Panc1 (cell line): Measurements from ENCODE around the gene DTD1. TPM values are rescaled to one million over a fixed set of nuclear protein-coding genes. Genes with fewer than 3 reads are reported as not detected.

ENCODE experiments used
- ATAC-seq: fragments of 200-7000 bp; cut with Tn5 transposase; 2 replicates; pipeline ENCODE4 v1.9.1; 2020; ENCODE audit warnings: mild to moderate bottlenecking, moderate library complexity
- BruUV-seq: library from RNA; stranded (reverse); fragments of 400-500 nt; replicated peaks from 2 replicates; lab custom pipeline; 2021; lab: Mats Ljungman, UMichigan
- CTCF ChIA-PET: fragments of 300-600 bp; sonication (Branson Sonifier 250); formaldehyde crosslinking; loops from one replicate; lab custom pipeline; 2022; ENCODE audit warnings: antibody characterized with exemption; lab: Charles Lee
- POLR2A ChIA-PET: fragments of 300-600 bp; sonication (Branson Sonifier 250); formaldehyde crosslinking; loops from one replicate; lab custom pipeline; 2022; ENCODE audit warnings: antibody characterized with exemption; lab: Charles Lee
- DNase-seq: peaks from one replicate; pipeline ENCODE4 v3.0.0-alpha.2; 2010; ENCODE audit warnings: low read depth, low spot score
- H3K27ac ChIP-seq: 2 replicates; pipeline ENCODE4 v1.5.1; 2011; ENCODE audit warnings: mild to moderate bottlenecking, low read length, inconsistent platforms
- H3K27me3 ChIP-seq: fragments of 200-500 bp; sonication (Bioruptor generic); 2 replicates; pipeline ENCODE4 v1.6.0; 2014; ENCODE audit warnings: low read length, inconsistent platforms; ENCODE audit not compliant: control insufficient read depth, insufficient read depth
- H3K36me3 ChIP-seq: fragments of 200-500 bp; sonication (Bioruptor generic); 2 replicates; pipeline ENCODE4 v1.5.1; 2014; ENCODE audit warnings: inconsistent platforms, mild to moderate bottlenecking, low read length, moderate library complexity; ENCODE audit not compliant: control insufficient read depth, insufficient read depth
- H3K4me1 ChIP-seq: 2 replicates; pipeline ENCODE4 v1.5.1; 2011; ENCODE audit warnings: inconsistent platforms, mild to moderate bottlenecking, low read length, moderate library complexity; ENCODE audit not compliant: control insufficient read depth, insufficient read depth
- H3K4me3 ChIP-seq, 2 experiments: 2 replicates each; pipeline ENCODE4 v1.5.1; 2011 to 2012; ENCODE audit warnings: low read depth in 2 of 2, low read length in 2 of 2, mild to moderate bottlenecking in 2 of 2, inconsistent platforms in 1 of 2, moderate library complexity in 1 of 2
- H3K9me3 ChIP-seq: fragments of 200-500 bp; sonication (Bioruptor generic); 2 replicates; pipeline ENCODE4 v1.5.1; 2014; ENCODE audit warnings: low read depth, mild to moderate bottlenecking, inconsistent platforms, low read length, moderate library complexity; ENCODE audit not compliant: control insufficient read depth, insufficient read depth
- CTCF ChIP-seq: fragments of 450-650 bp; IDR thresholded peaks from 2 replicates; pipeline ENCODE4 v1.5.1; 2017; ENCODE audit warnings: mild to moderate bottlenecking
- POLR2AphosphoS5 ChIP-seq: IDR thresholded peaks from 2 replicates; pipeline ENCODE4 v1.6.1; 2012; ENCODE audit warnings: mild to moderate bottlenecking, low read depth, low read length, moderate library complexity
- REST ChIP-seq, 2 experiments: IDR thresholded peaks; 2 replicates each; pipeline ENCODE4 v1.6.1; 2011 to 2012; ENCODE audit warnings: low read depth in 2 of 2, control low read depth in 1 of 2, low read length in 1 of 2, mild to moderate bottlenecking in 1 of 2, moderate library complexity in 1 of 2; ENCODE audit not compliant: insufficient read depth in 1 of 2
- SIN3A ChIP-seq: IDR thresholded peaks from 2 replicates; pipeline ENCODE4 v1.6.1; 2012; ENCODE audit warnings: low read depth, mild to moderate bottlenecking, low read length, moderate library complexity, borderline replicate concordance; ENCODE audit not compliant: insufficient read depth
- TCF7L2 ChIP-seq: IDR thresholded peaks from 2 replicates; pipeline ENCODE4 v1.6.1; 2011; ENCODE audit warnings: mild to moderate bottlenecking, low read depth, low read length, inconsistent platforms
- in situ Hi-C: cut with HindIII; loops from 2 replicates; pipeline ENCODE4 v1.10.0; 2016; ENCODE audit warnings: low sequenced_read_pairs, low pct_unique_long_range_greater_than_20kb
- intact Hi-C: fragments of 100-400 bp; cut with micrococcal nuclease; formaldehyde crosslinking; loops from one replicate; pipeline ENCODE4 v1.10.0; 2022; ENCODE audit not compliant: unreplicated experiment
- total RNA-seq: library from RNA; stranded (reverse); gene quantifications from one replicate; pipeline ENCODE4 v1.2.1, GENCODE V29; 2021; ENCODE audit not compliant: unreplicated experiment

The DTD1 gene
- total RNA-seq, 1 experiment from 2014 or later = 23.6 TPM

GRCh38 chr20:18712131-18712530 is 124.3 kb downstream of the DTD1 start:
- no TSS peak for BruUV-seq
- ATAC-seq (no peak), DNase-seq (no peak)
- ChIA-PET POLR2A (no interaction called here), CTCF (no interaction called here)
- Histone ChIP-seq H3K36me3 (no peaks in the 10 kb centered on the region), H3K4me1 (no peaks in the 10 kb centered on the region), H3K27me3 (no peaks in the 10 kb centered on the region), H3K27ac (no peak overlapping the region), H3K4me3 (no peak overlapping the region), H3K9me3 (no peaks in the 10 kb centered on the region)
- no peak for TF ChIP-seq CTCF
- no peak for TF ChIP-seq SIN3A
- no peak for TF ChIP-seq REST (IDR thresholded peaks at IDR 0.05; ENCODE audit: insufficient read depth in 1 of 2, low read depth in 2 of 2, low read length in 1 of 2)
- no peak for TF ChIP-seq POLR2AphosphoS5
- intact Hi-C loops = no loop called here
- in situ Hi-C loops = no loop called here

GRCh38 chr20:18712882-18713281 is 125.0 kb downstream of the DTD1 start:
- intact Hi-C loops = no loop called here
- H3K27me3 ChIP-seq = no peaks in the 10 kb centered on the region
- no peak overlapping the region for H3K27ac ChIP-seq
- TF ChIP-seq SIN3A (no peak), TCF7L2 (no peak), CTCF (no peak), REST (IDR thresholded peaks at IDR 0.05; ENCODE audit: insufficient read depth in 1 of 2, low read depth in 2 of 2, low read length in 1 of 2) (no peak), POLR2AphosphoS5 (no peak)
- no peak overlapping the region for H3K4me3 ChIP-seq
- no TSS peak for BruUV-seq
- POLR2A ChIA-PET = no interaction called here
- H3K4me1 ChIP-seq = no peaks in the 10 kb centered on the region
- CTCF ChIA-PET = no interaction called here
- no peak for ATAC-seq
- DNase-seq = no peak
- no peaks in the 10 kb centered on the region for H3K36me3 ChIP-seq
- in situ Hi-C loops = no loop called here
- no peaks in the 10 kb centered on the region for H3K9me3 ChIP-seq
